Ovary (tissue), 9 donors: ENCODE data around the gene KLHL33. TPM values are rescaled to one million over a fixed set of nuclear protein-coding genes. Genes with fewer than 3 reads are reported as not detected.
A peak's percentile ranks its signal among the peaks of the same experiment; 100 is the strongest.
"Not testable (repeated sequence)": the region's sequence is repeated elsewhere in the genome, so short reads cannot be mapped to it uniquely, and the experiment has no call there.

Experiments
- DNase-seq, 5 donors: peaks; one replicate each; pipeline ENCODE4 v3.0.0-alpha.2; 2019 to 2020
- H3K27ac ChIP-seq, 2 donors: fragments of 200-600 bp; one replicate each; pipeline versions ENCODE4 v1.5.1 to v1.8.0; 2019 to 2022
- H3K27me3 ChIP-seq: fragments of 200-600 bp; one replicate; pipeline ENCODE4 v1.8.0; 2022
- H3K36me3 ChIP-seq: fragments of 200-600 bp; sonication (generic); one replicate; pipeline ENCODE4 v1.5.1; 2019
- H3K4me1 ChIP-seq: one replicate; pipeline ENCODE4 v1.8.1; 2013; ENCODE audit warnings: mild to moderate bottlenecking, moderate library complexity; ENCODE audit not compliant: insufficient read depth
- H3K4me3 ChIP-seq: fragments of 200-600 bp; sonication (generic); one replicate; pipeline ENCODE4 v1.5.1; 2017
- H3K9me3 ChIP-seq, 2 donors: fragments of 200-600 bp in 1 of 2; sonication (generic) in 1 of 2; one replicate each; pipeline versions ENCODE4 v1.5.1 to v1.8.1; 2013 to 2019; ENCODE audit warnings: mild to moderate bottlenecking in 1 of 2, moderate library complexity in 1 of 2
- CTCF ChIP-seq, 3 donors: fragments of 450-650 bp in 2 of 3; fragments of 200-600 bp in 1 of 3; IDR thresholded peaks; one replicate each; pipeline versions ENCODE4 v1.5.1 to v1.8.0; 2016 to 2022; ENCODE audit warnings: antibody characterized with exemption in 3 of 3, mild to moderate bottlenecking in 1 of 3
- EP300 ChIP-seq: sonication (generic); formaldehyde crosslinking; IDR thresholded peaks from one replicate; pipeline ENCODE4 v1.6.1; 2017; ENCODE audit warnings: antibody characterized with exemption
- POLR2A ChIP-seq: fragments of 450-650 bp; IDR thresholded peaks from one replicate; pipeline ENCODE4 v1.6.1; 2017; ENCODE audit warnings: antibody characterized with exemption, mild to moderate bottlenecking, moderate library complexity
- WGBS, 3 donors: extraction: QIAGEN DNeasy Blood & Tissue Kit in 1 of 3; methylation state at CpG; one replicate each; pipeline versions ENCODE4 v1.1.5 to v1.1.7; 2013 to 2017; 5-methylcytosine and 5-hydroxymethylcytosine counted together
- intact Hi-C, 4 donors: fragments of 100-400 bp; cut with DNase I; formaldehyde crosslinking; loops; one replicate each; pipeline versions ENCODE4 v1.11.0 to v1.15.1; 2022 to 2023
- polyA plus RNA-seq, 2 donors: library from polyadenylated mRNA; stranded (reverse); fragments of 200-250 nt in 1 of 2; fragments of 350-450 nt in 1 of 2; fragmentation: Illumina TruSeq in 1 of 2; extraction: RNeasy Lipid Tissue Mini Kit (QIAGEN cat#74804) in 1 of 2; gene quantifications; one replicate each; pipeline ENCODE4 v1.2.3, GENCODE V29; 2013 to 2014
- total RNA-seq, 7 donors: library from RNA; depleted of rRNA in 2 of 7; stranded (reverse); fragments of >200 nt in 2 of 7; fragmentation: NEBNext Ultra II Directional in 3 of 7; extraction: Animal tissue kit (Norgen Biotek cat#: 25700) in 3 of 7; gene quantifications; one replicate each; pipeline versions ENCODE4 v1.1.0 to v1.2.4, GENCODE V29; 2016 to 2023
- donor health status: DM: no; HTN: no; CAD: no; lungs with moderate emphysema.
- donor health status: DM: no; HTN: no; CAD: no.
- donor health status: Bipolar disorder and iron deficiency.
- donor health status: DM: yes; HTN: yes; CAD: no.
- donor health status: DM: no; HTN: no; CAD: no.
- donor health status: DM: yes; HTN: yes; CAD: no.

KLHL33 gene
- total and polyA plus RNA-seq, 9 donors = under 0.01 to 1.2 (median 0.73) TPM

DNA sequence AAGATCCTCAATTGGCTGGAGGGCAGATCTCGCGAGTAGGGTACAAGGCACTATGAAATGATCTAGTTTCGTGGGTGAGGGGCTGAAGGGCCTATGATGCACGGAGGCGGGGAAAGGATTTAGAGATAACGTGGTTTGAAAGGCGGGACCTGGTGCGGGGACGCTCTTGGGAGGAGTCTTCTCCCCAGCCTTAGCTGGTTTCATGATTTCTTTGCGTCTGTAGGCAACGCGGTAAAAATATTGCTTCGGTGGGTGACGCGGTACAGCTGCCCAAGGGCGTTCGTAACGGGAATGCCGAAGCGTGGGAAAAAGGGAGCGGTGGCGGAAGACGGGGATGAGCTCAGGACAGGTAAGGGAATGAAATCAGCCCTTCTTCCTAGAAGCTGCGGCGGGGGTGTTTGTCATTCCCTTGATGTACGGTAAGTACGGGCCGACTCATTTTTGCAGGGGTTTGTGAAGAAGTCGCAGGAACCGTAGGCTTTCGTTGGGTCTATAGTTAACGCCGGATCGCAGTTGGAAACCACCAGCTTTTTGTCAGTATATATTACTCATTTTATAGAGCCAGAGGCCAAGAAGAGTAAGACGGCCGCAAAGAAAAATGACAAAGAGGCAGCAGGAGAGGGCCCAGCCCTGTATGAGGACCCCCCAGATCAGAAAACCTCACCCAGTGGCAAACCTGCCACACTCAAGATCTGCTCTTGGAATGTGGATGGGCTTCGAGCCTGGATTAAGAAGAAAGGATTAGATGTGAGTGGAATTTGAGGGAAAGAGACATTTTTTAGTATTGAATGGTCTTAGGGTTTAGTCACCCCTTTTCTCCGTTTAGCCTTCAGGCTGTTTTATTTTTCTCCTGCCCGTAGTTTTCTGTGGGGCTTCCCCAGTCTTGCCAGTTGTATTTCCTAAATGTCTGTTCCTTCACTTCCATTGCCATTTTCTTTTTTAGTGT lies 19.7 kb upstream of the KLHL33 start:
- Histone ChIP-seq H3K4me1 (peaks cover 4% of the 10 kb centered on the region), H3K27ac (peak overlapping the region; percentile 68 to 83), H3K27me3 (no peaks in the 10 kb centered on the region), H3K4me3 (peak overlapping the region; percentile 76), H3K36me3 (no peaks in the 10 kb centered on the region), H3K9me3 (no peaks in the 10 kb centered on the region)
- peak in 1 of 5 donors; percentile 35 for DNase-seq
- 0 to 1% (median 1%) methylated on average over 39 of the region's 39 CpGs for WGBS, 3 donors
- intact Hi-C loops = loop anchor here in 2 of 4 donors (5.0 to 10.0 kb wide), 2 partner anchors 113 to 131 kb away; partner anchors contain the start of gene PARP2 (in 1 of the 2)
- TF ChIP-seq POLR2A = no peak
- no peak for TF ChIP-seq CTCF (IDR thresholded peaks at IDR 0.05)
- no peak for TF ChIP-seq EP300

- Histone ChIP-seq H3K27me3 (no peaks in the 10 kb centered on the region), H3K4me1 (peaks cover 2% of the 10 kb centered on the region), H3K27ac (peak within 1 kb of the TSS; percentile 68 to 83), H3K36me3 (no peaks in the 10 kb centered on the region), H3K9me3 (no peaks in the 10 kb centered on the region), H3K4me3 (peak within 1 kb of the TSS; percentile 76)
- peak; percentile 96 to 98 (median 98) for DNase-seq
- 0% methylated on average over 56 of the region's 56 CpGs for WGBS, 3 donors
- TF ChIP-seq EP300 (no peak), CTCF (IDR thresholded peaks at IDR 0.05) (no peak), POLR2A (peak; percentile 39)
- intact Hi-C loops = loop anchor here in 2 of 4 donors (5.0 to 10.0 kb wide), 2 partner anchors 112 to 130 kb away; partner anchors contain the start of gene PARP2 (in 1 of the 2)
These were observed 18.8 kb upstream of the KLHL33 start, which contains the start of the genes APEX1 and OSGEP for GRCh38 chr14:20454516-20455354. TSS of gene APEX1 (plus strand) at chr14:20455226. CDS start at chr14:20455646, 420 bp downstream. TSS of gene OSGEP (minus strand) at chr14:20454812. CDS start at chr14:20454683, 129 bp downstream.

DNA sequence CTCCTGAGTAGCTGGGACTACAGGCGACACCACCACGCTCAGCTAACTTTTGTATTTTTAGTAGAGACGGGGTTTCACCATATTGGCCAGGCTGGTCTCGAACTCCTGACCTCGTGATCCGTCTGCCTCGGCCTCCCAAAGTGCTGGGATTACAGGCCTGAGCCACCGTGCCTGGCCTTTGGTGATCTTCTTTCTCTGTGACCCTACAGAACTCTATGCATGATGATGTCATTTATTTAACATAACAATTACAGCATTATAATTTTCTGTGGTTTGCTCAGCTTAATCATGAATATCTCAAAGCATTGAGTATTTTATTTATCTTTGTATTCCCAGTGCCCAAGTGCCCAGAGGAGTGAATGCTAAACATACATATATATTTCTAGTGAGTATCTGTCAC lies 16.9 kb upstream of the KLHL33 start:
- intact Hi-C loops = loop anchor here in 1 of 4 donors (10.0 kb wide), 1 partner anchor 128 kb away; no protein-coding TSS in a partner anchor
- not testable (repeated sequence) for H3K36me3 ChIP-seq, H3K27ac ChIP-seq, DNase-seq, H3K4me3 ChIP-seq, H3K4me1 ChIP-seq, H3K27me3 ChIP-seq, H3K9me3 ChIP-seq
- 81 to 91% (median 89%) methylated on average over 8 of the region's 8 CpGs for WGBS, 3 donors

- DNase-seq = no peak
- no peak overlapping the region for H3K27ac ChIP-seq
- H3K36me3 ChIP-seq = no peaks in the 10 kb centered on the region
- no peak overlapping the region for H3K4me3 ChIP-seq
- WGBS, 3 donors = 92 to 95% (median 95%) methylated on average over 5 of the region's 5 CpGs
- H3K9me3 ChIP-seq = no peaks in the 10 kb centered on the region
- TF ChIP-seq POLR2A (no peak), CTCF (IDR thresholded peaks at IDR 0.05) (no peak), EP300 (no peak)
- intact Hi-C loops = no loop called here
- H3K27me3 ChIP-seq = no peaks in the 10 kb centered on the region
- H3K4me1 ChIP-seq = no peaks in the 10 kb centered on the region
These were observed 10.9 kb upstream of the KLHL33 start for GRCh38 chr14:20446889-20447288.

DNA sequence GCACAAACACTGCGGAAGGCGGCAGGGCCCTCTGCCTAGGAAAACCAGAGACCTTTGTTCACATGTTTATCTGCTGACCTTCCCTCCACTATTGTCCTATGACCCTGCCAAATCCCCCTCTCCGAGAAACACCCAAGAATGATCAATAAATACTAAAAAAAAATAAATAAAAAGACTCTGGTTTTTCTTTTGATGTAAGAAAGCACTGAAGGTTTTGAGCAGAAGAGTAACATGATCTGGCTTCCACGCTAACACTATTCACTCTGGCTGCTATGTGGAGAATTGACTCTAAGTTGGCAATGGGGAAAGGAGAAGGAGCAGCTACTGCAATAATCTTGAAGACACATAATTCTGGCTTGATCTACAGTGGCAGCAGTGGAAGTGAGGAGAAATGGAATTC lies 7.7 kb upstream of the KLHL33 start:
- H3K36me3 ChIP-seq, H3K9me3 ChIP-seq, H3K27me3 ChIP-seq, DNase-seq, H3K27ac ChIP-seq, H3K4me1 ChIP-seq, intact Hi-C loops, H3K4me3 ChIP-seq: not testable (repeated sequence)
- 53 to 90% (median 80%) methylated on average over 2 to 4 of the region's 4 CpGs for WGBS, 3 donors
